Activated naive CD8-positive, alpha-beta T cell (primary cell): Measurements from ENCODE around the gene LMF2.
A peak's percentile ranks its signal among the peaks of the same experiment; 100 is the strongest.

Experiments
- H3K27ac Mint-ChIP-seq: one replicate; pipeline ENCODE4 v1.8.0; 2021; ENCODE audit warnings: mixed read lengths
- H3K27me3 Mint-ChIP-seq: one replicate; pipeline ENCODE4 v1.8.0; 2021; ENCODE audit warnings: mixed read lengths
- H3K36me3 Mint-ChIP-seq: one replicate; pipeline ENCODE4 v1.8.0; 2021; ENCODE audit warnings: mixed read lengths
- H3K4me1 Mint-ChIP-seq: one replicate; pipeline ENCODE4 v1.8.0; 2021; ENCODE audit warnings: low read depth, mixed read lengths
- H3K4me3 Mint-ChIP-seq: one replicate; pipeline ENCODE4 v1.8.0; 2021; ENCODE audit warnings: mild to moderate bottlenecking, mixed read lengths
- H3K9me3 Mint-ChIP-seq: one replicate; pipeline ENCODE4 v1.8.0; 2021; ENCODE audit warnings: low read depth, mixed read lengths

The LMF2 gene

GRCh38 chr22:50474710-50475651 is 32.5 kb downstream of the LMF2 start, which contains the start of gene SBF1:
Gene SBF1 (minus strand): TSS chr22:50475035. CDS start chr22:50474840, 195 bp downstream.
- peak within 1 kb of the TSS; percentile 93 for H3K4me3 Mint-ChIP-seq
- H3K4me1 Mint-ChIP-seq: peaks cover 45% of the 10 kb centered on the region
- peak within 1 kb of the TSS; percentile 95 for H3K27ac Mint-ChIP-seq

GRCh38 chr22:50473855-50474671 is 33.4 kb downstream of the LMF2 start:
- peak overlapping the region; percentile 95 for H3K27ac Mint-ChIP-seq
- H3K27me3 Mint-ChIP-seq: no peaks in the 10 kb centered on the region
- H3K4me3 Mint-ChIP-seq: peak overlapping the region; percentile 93
- no peaks in the 10 kb centered on the region for H3K9me3 Mint-ChIP-seq
- H3K4me1 Mint-ChIP-seq: peaks cover 48% of the 10 kb centered on the region
- no peaks in the 10 kb centered on the region for H3K36me3 Mint-ChIP-seq

More at GRCh38 chr22:50474710-50475651, 32.5 kb downstream of the LMF2 start, which contains the start of gene SBF1:
- Mint-ChIP-seq H3K36me3 (no peaks in the 10 kb centered on the region), H3K9me3 (no peaks in the 10 kb centered on the region), H3K27me3 (no peaks in the 10 kb centered on the region)

GRCh38 chr22:50473088-50473487 is 34.4 kb downstream of the LMF2 start:
- Mint-ChIP-seq H3K36me3 (no peaks in the 10 kb centered on the region), H3K9me3 (no peaks in the 10 kb centered on the region), H3K27ac (peak overlapping the region; percentile 95), H3K4me3 (peak overlapping the region; percentile 93), H3K4me1 (peaks cover 57% of the 10 kb centered on the region), H3K27me3 (no peaks in the 10 kb centered on the region)

- H3K4me3 Mint-ChIP-seq: peak overlapping the region; percentile 77
- H3K36me3 Mint-ChIP-seq: peaks cover under 1% of the 10 kb centered on the region
- H3K9me3 Mint-ChIP-seq: no peaks in the 10 kb centered on the region
- no peaks in the 10 kb centered on the region for H3K27me3 Mint-ChIP-seq
- H3K4me1 Mint-ChIP-seq: peaks cover 63% of the 10 kb centered on the region
- peak overlapping the region; percentile 95 for H3K27ac Mint-ChIP-seq
Measured at GRCh38 chr22:50471962-50472361, 35.5 kb downstream of the LMF2 start.

- Mint-ChIP-seq H3K36me3 (peaks cover 4% of the 10 kb centered on the region), H3K9me3 (no peaks in the 10 kb centered on the region), H3K27me3 (no peaks in the 10 kb centered on the region), H3K27ac (peak overlapping the region; percentile 95), H3K4me3 (peak overlapping the region; percentile 77), H3K4me1 (peaks cover 70% of the 10 kb centered on the region)
Measured at GRCh38 chr22:50471197-50471847, 36.2 kb downstream of the LMF2 start.

GRCh38 chr22:50470491-50470890 is 37.0 kb downstream of the LMF2 start:
- Mint-ChIP-seq H3K4me3 (peak overlapping the region; percentile 77), H3K4me1 (peaks cover 70% of the 10 kb centered on the region), H3K27ac (peak overlapping the region; percentile 95), H3K9me3 (no peaks in the 10 kb centered on the region), H3K27me3 (no peaks in the 10 kb centered on the region), H3K36me3 (peaks cover 4% of the 10 kb centered on the region)

- H3K36me3 Mint-ChIP-seq: peaks cover 4% of the 10 kb centered on the region
- peak overlapping the region; percentile 77 for H3K4me3 Mint-ChIP-seq
Measured at GRCh38 chr22:50469377-50470305, 37.9 kb downstream of the LMF2 start.

GRCh38 chr22:50468626-50469025 is 38.9 kb downstream of the LMF2 start:
- Mint-ChIP-seq H3K27me3 (no peaks in the 10 kb centered on the region), H3K4me3 (peak overlapping the region; percentile 77), H3K36me3 (peaks cover 4% of the 10 kb centered on the region), H3K27ac (peak overlapping the region; percentile 95), H3K9me3 (no peaks in the 10 kb centered on the region), H3K4me1 (peaks cover 62% of the 10 kb centered on the region)

More at GRCh38 chr22:50469377-50470305, 37.9 kb downstream of the LMF2 start:
- Mint-ChIP-seq H3K4me1 (peaks cover 68% of the 10 kb centered on the region), H3K9me3 (no peaks in the 10 kb centered on the region), H3K27me3 (no peaks in the 10 kb centered on the region), H3K27ac (peak overlapping the region; percentile 95)

GRCh38 chr22:50467773-50468440 is 39.6 kb downstream of the LMF2 start:
- Mint-ChIP-seq H3K9me3 (no peaks in the 10 kb centered on the region), H3K4me3 (peak overlapping the region; percentile 77), H3K4me1 (peaks cover 55% of the 10 kb centered on the region), H3K27me3 (no peaks in the 10 kb centered on the region), H3K27ac (no peak overlapping the region), H3K36me3 (peaks cover 4% of the 10 kb centered on the region)

- peaks cover 50% of the 10 kb centered on the region for H3K4me1 Mint-ChIP-seq
- H3K27me3 Mint-ChIP-seq: no peaks in the 10 kb centered on the region
- H3K36me3 Mint-ChIP-seq: peaks cover 4% of the 10 kb centered on the region
- H3K9me3 Mint-ChIP-seq: no peaks in the 10 kb centered on the region
- peak overlapping the region; percentile 44 for H3K4me3 Mint-ChIP-seq
- H3K27ac Mint-ChIP-seq: no peak overlapping the region
Measured at GRCh38 chr22:50467341-50467740, 40.2 kb downstream of the LMF2 start.

- H3K27ac Mint-ChIP-seq: no peak overlapping the region
- H3K27me3 Mint-ChIP-seq: no peaks in the 10 kb centered on the region
- no peaks in the 10 kb centered on the region for H3K9me3 Mint-ChIP-seq
- peaks cover 4% of the 10 kb centered on the region for H3K36me3 Mint-ChIP-seq
- H3K4me3 Mint-ChIP-seq: no peak overlapping the region
- peaks cover 31% of the 10 kb centered on the region for H3K4me1 Mint-ChIP-seq
Measured at GRCh38 chr22:50465066-50465930, 42.2 kb downstream of the LMF2 start.

- no peak overlapping the region for H3K4me3 Mint-ChIP-seq
- no peaks in the 10 kb centered on the region for H3K9me3 Mint-ChIP-seq
- H3K36me3 Mint-ChIP-seq: peaks cover 4% of the 10 kb centered on the region
- H3K27me3 Mint-ChIP-seq: no peaks in the 10 kb centered on the region
- H3K27ac Mint-ChIP-seq: no peak overlapping the region
- H3K4me1 Mint-ChIP-seq: peaks cover 26% of the 10 kb centered on the region
Measured at GRCh38 chr22:50464451-50464850, 43.1 kb downstream of the LMF2 start.
